Measurements from ENCODE around the gene TUT7. TPM values are rescaled to one million over a fixed set of nuclear protein-coding genes. Genes with fewer than 3 reads are reported as not detected.
"Not testable (repeated sequence)": the region's sequence is repeated elsewhere in the genome, so short reads cannot be mapped to it uniquely, and the experiment has no call there.

TUT7 gene
- total RNA-seq, 1 experiment from 2014 or later: 37.4 TPM

- no peak overlapping the region for H3K27ac Mint-ChIP-seq (ENCODE audit: low read depth, unreplicated experiment)
- H3K27me3 Mint-ChIP-seq (ENCODE audit: insufficient read depth, unreplicated experiment): no peaks in the 10 kb centered on the region
- no peak for DNase-seq (ENCODE audit: unreplicated experiment)
- CTCF ChIA-PET: interaction anchor here (0.9 kb wide), 1 partner anchor 24 kb away, joined by 3 read pairs; no protein-coding TSS in a partner anchor
- BruUV-seq (replicated peaks): no TSS peak
- peaks cover 20% of the 10 kb centered on the region for H3K9me3 Mint-ChIP-seq (ENCODE audit: unreplicated experiment)
- no peaks in the 10 kb centered on the region for H3K36me3 Mint-ChIP-seq (ENCODE audit: insufficient read depth, unreplicated experiment)
- no peak for TF ChIP-seq CTCF (IDR thresholded peaks at IDR 0.05; ENCODE audit: unreplicated experiment)
- intact Hi-C loops (cut with micrococcal nuclease): no loop called here
- H3K4me1 Mint-ChIP-seq (ENCODE audit: insufficient read depth, unreplicated experiment): peaks cover 6% of the 10 kb centered on the region
- POLR2A ChIA-PET: interaction anchor here (0.6 to 1.9 kb wide), 4 partner anchors 15 to 47 kb away, joined by 3 to 8 read pairs (median 4); no protein-coding TSS in a partner anchor
- H3K4me3 Mint-ChIP-seq (ENCODE audit: unreplicated experiment): no peak overlapping the region
These were observed 35.4 kb upstream of the TUT7 start for GRCh38 chr9:86389628-86390027.

GRCh38 chr9:86387376-86387775, 33.2 kb upstream of the TUT7 start:
- no peak for DNase-seq (ENCODE audit: unreplicated experiment)
- no peaks in the 10 kb centered on the region for H3K27me3 Mint-ChIP-seq (ENCODE audit: insufficient read depth, unreplicated experiment)
- no peak overlapping the region for H3K4me3 Mint-ChIP-seq (ENCODE audit: unreplicated experiment)
- H3K4me1 Mint-ChIP-seq (ENCODE audit: insufficient read depth, unreplicated experiment): peaks cover 6% of the 10 kb centered on the region
- no peaks in the 10 kb centered on the region for H3K36me3 Mint-ChIP-seq (ENCODE audit: insufficient read depth, unreplicated experiment)
- POLR2A ChIA-PET: interaction anchor here (1.0 kb wide), 1 partner anchor 11 kb away, joined by 5 read pairs; no protein-coding TSS in a partner anchor
- no TSS peak for BruUV-seq (replicated peaks)
- intact Hi-C loops (cut with micrococcal nuclease): no loop called here
- CTCF ChIA-PET: interaction anchor here (0.6 kb wide), 1 partner anchor 80 kb away, joined by 4 read pairs; no protein-coding TSS in a partner anchor
- H3K27ac Mint-ChIP-seq (ENCODE audit: low read depth, unreplicated experiment): peak overlapping the region; percentile 65
- H3K9me3 Mint-ChIP-seq (ENCODE audit: unreplicated experiment): peaks cover 25% of the 10 kb centered on the region
- no peak for TF ChIP-seq CTCF (IDR thresholded peaks at IDR 0.05; ENCODE audit: unreplicated experiment)

GRCh38 chr9:86383000-86383399, 28.8 kb upstream of the TUT7 start:
- H3K4me1 Mint-ChIP-seq (ENCODE audit: insufficient read depth, unreplicated experiment); BruUV-seq (replicated peaks); H3K27ac Mint-ChIP-seq (ENCODE audit: low read depth, unreplicated experiment); CTCF ChIA-PET; H3K36me3 Mint-ChIP-seq (ENCODE audit: insufficient read depth, unreplicated experiment); H3K27me3 Mint-ChIP-seq (ENCODE audit: insufficient read depth, unreplicated experiment); intact Hi-C loops (cut with micrococcal nuclease); DNase-seq (ENCODE audit: unreplicated experiment); H3K4me3 Mint-ChIP-seq (ENCODE audit: unreplicated experiment): not testable (repeated sequence)
- POLR2A ChIA-PET: interaction anchor here (0.7 to 1.3 kb wide), 2 partner anchors 14 to 404 kb away, joined by 3 read pairs; no protein-coding TSS in a partner anchor
- H3K9me3 Mint-ChIP-seq (ENCODE audit: unreplicated experiment): peaks cover 25% of the 10 kb centered on the region

- BruUV-seq (replicated peaks): no TSS peak
- Mint-ChIP-seq H3K4me1 (ENCODE audit: insufficient read depth, unreplicated experiment) (peaks cover 5% of the 10 kb centered on the region), H3K4me3 (ENCODE audit: unreplicated experiment) (no peak overlapping the region), H3K36me3 (ENCODE audit: insufficient read depth, unreplicated experiment) (peaks cover 6% of the 10 kb centered on the region), H3K27ac (ENCODE audit: low read depth, unreplicated experiment) (no peak overlapping the region), H3K9me3 (ENCODE audit: unreplicated experiment) (peaks cover 19% of the 10 kb centered on the region), H3K27me3 (ENCODE audit: insufficient read depth, unreplicated experiment) (no peaks in the 10 kb centered on the region)
- TF ChIP-seq CTCF (IDR thresholded peaks at IDR 0.05; ENCODE audit: unreplicated experiment): no peak
- CTCF ChIA-PET: no interaction called here
- DNase-seq (ENCODE audit: unreplicated experiment): no peak
- intact Hi-C loops (cut with micrococcal nuclease): no loop called here
- POLR2A ChIA-PET: interaction anchor here (1.0 kb wide), 1 partner anchor 11 kb away, joined by 5 read pairs; no protein-coding TSS in a partner anchor
These were observed 21.8 kb upstream of the TUT7 start for GRCh38 chr9:86376016-86376415.

All from MCF 10A (cell line).